ENCODE results near the gene SOX5.

SOX5 gene

DNA sequence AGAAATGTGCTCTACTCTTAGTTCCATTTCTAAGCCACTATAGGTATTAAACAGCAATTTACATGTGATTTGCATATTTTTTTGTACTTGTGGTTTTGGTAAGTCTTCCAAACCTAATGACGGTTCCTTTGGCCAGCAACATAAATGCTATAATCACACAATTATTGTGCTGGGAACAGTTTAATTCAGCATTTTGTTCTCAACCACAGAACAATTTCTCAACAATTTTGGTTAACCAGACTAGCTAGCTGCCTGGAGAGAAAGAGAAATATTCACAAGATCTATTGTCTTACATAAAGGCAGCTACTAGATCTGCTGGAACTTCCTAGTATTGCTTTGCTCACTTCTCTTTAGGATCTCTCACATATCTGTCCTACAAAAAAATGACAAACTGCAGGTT lies 265.3 kb downstream of the SOX5 start:
- no peak for DNase-seq (ENCODE audit: low spot score)

- no peak for DNase-seq (ENCODE audit: low spot score)
Observed at GRCh38 chr12:23681237-23681636, 268.2 kb downstream of the SOX5 start.

GRCh38 chr12:23674064-23674463 lies 275.4 kb downstream of the SOX5 start:
- DNase-seq (ENCODE audit: low spot score) = no peak

DNA sequence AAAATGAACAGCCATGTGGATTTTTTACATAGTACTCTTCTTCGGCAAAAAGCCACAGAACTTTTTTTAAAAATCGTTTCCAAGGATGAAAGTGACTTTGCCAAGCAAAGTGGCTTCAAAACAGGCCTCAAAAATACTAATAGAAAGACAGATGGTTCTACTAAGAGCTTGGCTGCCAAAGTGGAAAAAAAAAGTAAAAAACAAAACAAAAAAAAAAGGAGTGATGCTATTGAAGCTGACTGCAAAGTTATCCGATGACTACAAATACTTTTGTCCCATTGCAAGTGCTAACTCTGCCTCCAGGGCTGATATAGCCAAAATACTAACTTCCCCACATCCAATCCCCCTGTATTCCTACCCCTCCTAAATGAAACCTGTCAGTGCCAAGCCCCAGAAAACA lies 277.6 kb downstream of the SOX5 start:
- no peak for DNase-seq (ENCODE audit: low spot score)

DNA sequence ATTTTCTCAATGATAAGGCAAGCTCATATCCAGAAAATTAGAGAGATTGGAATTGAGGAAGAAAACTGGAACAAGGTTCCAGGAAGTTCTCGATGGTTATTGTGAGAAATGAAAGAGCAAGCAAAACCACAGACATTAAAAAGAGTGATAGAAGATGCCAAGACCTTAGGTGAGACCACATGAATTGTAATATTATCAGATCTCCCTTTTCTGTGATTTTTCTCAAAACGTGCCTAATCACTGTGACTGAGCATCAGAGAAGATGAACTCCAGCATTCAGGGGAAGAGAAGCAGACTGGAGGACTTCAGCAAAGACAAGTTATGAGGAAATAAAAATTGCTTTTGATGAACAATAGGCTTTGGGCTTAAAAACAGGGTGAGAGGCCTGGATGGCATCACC lies 278.8 kb downstream of the SOX5 start:
- no peak for DNase-seq (ENCODE audit: low spot score)

DNA sequence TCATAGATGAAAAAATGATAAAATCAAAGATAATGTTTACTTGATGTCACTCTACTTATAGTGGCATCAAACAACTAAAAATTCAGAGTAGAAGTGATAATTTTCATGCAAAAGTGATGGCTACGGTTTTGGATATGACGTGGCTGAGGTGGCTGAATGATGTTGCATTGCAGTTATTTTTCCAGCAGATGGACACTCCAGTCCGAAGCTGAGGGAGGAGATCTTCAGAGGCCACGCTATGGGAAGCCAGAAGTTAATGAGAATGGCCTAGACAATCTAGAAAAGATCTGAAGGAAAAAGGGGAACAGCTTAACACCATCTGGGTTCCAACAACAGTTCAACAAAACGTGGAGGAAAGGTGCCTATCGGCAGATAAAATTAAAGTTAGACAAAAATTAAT lies 279.8 kb downstream of the SOX5 start:
- no peak for DNase-seq (ENCODE audit: low spot score)

- no peak for DNase-seq (ENCODE audit: low spot score)
Observed at GRCh38 chr12:23666866-23667265, 282.6 kb downstream of the SOX5 start.

GRCh38 chr12:23662966-23663365 lies 286.5 kb downstream of the SOX5 start:
- DNase-seq (ENCODE audit: low spot score) = no peak

- no peak for DNase-seq (ENCODE audit: low spot score)
Observed at GRCh38 chr12:23659131-23659530, 290.3 kb downstream of the SOX5 start.

GRCh38 chr12:23657598-23657997 lies 291.9 kb downstream of the SOX5 start:
- no peak for DNase-seq (ENCODE audit: low spot score)

DNA sequence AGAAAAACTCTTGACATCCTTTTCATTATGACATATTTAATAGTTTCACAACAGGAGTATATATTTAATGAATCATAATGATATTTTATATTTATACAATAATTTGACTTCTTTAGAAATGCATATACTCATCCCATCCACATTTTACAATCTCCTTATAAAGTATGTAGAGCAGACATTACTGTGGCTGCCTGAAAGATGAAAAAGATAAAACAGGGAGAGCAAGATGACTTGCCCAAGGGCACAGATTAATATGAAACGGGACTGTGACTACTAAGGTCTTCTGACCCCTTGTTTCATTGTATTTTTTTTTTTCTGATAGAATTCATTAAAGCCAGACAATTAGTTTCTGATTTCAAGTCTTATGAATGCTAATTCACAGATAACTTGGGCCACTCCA lies 293.6 kb downstream of the SOX5 start:
- DNase-seq (ENCODE audit: low spot score) = no peak

GRCh38 chr12:23655112-23655511 lies 294.4 kb downstream of the SOX5 start:
- no peak for DNase-seq (ENCODE audit: low spot score)

GRCh38 chr12:23648546-23648945 lies 300.9 kb downstream of the SOX5 start:
- DNase-seq (ENCODE audit: low spot score) = no peak

DNA sequence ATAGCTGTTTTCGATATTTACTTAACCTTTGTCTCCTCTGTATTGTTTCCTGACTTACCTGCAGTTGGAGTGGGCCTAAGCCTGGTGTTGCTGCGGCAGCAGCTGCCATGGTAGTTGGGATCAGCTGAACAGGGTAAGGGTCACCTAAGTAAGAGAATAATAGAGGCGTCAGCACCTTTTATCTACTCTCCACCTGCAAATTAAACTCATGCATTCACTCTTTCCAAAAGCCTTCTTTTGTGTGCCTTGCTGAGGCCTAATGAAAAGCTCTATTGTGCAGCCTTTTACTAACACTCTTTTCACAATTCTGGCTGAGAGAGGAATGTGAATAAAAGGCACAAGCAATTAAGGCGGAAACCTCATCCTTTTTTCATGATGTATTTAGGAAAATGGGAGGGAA lies 308.7 kb downstream of the SOX5 start:
- no peak for DNase-seq (ENCODE audit: low spot score)

GRCh38 chr12:23634344-23634743 lies 315.1 kb downstream of the SOX5 start:
- no peak for DNase-seq (ENCODE audit: low spot score)

- DNase-seq (ENCODE audit: low spot score) = no peak
Observed at GRCh38 chr12:23631786-23632377, 317.6 kb downstream of the SOX5 start.

- DNase-seq (ENCODE audit: low spot score) = no peak
Observed at GRCh38 chr12:23630524-23630923, 318.9 kb downstream of the SOX5 start.

DNA sequence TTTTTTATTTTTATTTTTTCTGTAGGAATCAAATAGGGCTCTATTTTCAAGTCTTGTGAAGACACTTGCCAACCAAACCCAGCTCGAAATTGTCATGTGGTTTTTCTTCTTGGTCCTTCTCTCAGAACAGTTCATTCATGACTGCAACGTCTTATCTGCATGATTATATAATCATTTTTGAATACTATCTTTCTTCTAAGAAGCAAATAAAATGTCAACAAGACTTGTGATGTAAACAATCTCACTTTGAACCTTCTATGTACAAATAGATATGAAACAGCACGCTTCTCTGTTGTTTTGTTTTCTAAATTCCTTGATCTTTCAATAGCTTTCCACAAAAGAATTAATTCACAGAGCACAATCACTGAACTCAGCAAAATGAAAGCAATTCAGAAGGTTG lies 320.7 kb downstream of the SOX5 start:
- DNase-seq (ENCODE audit: low spot score) = no peak

GRCh38 chr12:23626791-23627190 lies 322.7 kb downstream of the SOX5 start:
- DNase-seq (ENCODE audit: low spot score) = no peak

DNA sequence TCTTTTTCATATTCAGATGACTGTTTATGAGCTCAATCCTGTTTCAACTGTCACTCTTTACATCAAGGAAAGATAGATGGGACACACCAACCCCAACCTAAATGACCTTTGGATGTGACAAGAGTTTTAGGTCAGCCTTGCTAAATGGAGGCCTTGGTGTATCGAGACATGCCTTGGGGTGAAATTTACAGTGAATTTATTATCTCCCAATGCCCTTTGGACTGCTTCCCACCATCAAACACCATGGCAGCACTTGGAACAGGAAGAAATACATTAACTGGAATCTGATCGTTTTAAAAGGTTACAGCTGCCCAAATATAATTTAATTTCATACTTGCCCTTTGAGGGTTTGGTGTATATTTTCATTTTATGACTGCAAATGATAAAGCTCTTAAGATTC lies 327.6 kb downstream of the SOX5 start:
- no peak for DNase-seq (ENCODE audit: low spot score)

GRCh38 chr12:23618718-23619117 lies 330.8 kb downstream of the SOX5 start:
- no peak for DNase-seq (ENCODE audit: low spot score)

DNA sequence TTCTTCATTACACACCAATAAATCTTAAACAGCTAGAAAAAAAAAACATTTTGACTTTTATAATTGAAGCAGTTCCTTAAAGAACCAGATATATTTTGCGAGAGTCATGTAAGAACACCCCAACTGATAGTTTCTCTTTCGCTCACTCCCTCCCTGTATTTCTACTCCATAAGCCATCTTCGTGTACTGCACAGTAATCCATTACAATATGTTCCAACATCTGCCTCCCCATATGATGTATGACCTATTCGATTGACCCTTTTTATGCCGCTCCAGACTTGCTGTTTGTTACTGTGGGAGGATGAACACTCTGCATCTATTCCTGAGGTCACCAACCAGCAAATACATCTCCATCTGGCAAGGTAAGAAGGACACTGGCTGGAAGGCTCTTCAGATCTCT lies 331.7 kb downstream of the SOX5 start:
- DNase-seq (ENCODE audit: low spot score) = no peak

GRCh38 chr12:23614280-23614679 lies 335.2 kb downstream of the SOX5 start:
- DNase-seq (ENCODE audit: low spot score) = no peak

DNA sequence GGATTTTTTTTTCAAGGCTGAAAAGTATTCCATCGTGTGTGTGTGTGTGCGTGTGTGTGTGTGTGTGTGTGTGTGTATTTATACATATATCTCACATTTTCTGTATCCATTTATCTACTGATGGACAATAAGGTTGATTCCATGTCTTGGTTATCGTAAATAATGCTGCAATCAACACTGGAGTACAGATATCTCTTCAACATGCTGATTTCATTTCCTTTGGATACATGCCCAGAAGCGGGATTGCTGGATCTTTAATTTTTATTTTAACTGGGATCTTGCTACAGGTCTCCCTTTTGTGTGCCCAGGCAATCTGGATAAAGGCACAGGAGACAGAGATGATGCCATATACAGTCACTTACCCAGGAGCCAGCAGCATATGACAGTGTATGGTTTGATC lies 338.1 kb downstream of the SOX5 start:
- no peak for DNase-seq (ENCODE audit: low spot score)

GRCh38 chr12:23600919-23601318 lies 348.6 kb downstream of the SOX5 start:
- DNase-seq (ENCODE audit: low spot score) = no peak

Data from hematopoietic multipotent progenitor cell treated with erythropoietin and hydrocortisone succinate and interleukin-3 and kit ligand, for 17 days (in vitro differentiated cells).